ENCODE measurements around the gene TUBGCP3.
"Not testable (repeated sequence)": the region's sequence is repeated elsewhere in the genome, so short reads cannot be mapped to it uniquely, and the experiment has no call there.

The TUBGCP3 gene

DNA sequence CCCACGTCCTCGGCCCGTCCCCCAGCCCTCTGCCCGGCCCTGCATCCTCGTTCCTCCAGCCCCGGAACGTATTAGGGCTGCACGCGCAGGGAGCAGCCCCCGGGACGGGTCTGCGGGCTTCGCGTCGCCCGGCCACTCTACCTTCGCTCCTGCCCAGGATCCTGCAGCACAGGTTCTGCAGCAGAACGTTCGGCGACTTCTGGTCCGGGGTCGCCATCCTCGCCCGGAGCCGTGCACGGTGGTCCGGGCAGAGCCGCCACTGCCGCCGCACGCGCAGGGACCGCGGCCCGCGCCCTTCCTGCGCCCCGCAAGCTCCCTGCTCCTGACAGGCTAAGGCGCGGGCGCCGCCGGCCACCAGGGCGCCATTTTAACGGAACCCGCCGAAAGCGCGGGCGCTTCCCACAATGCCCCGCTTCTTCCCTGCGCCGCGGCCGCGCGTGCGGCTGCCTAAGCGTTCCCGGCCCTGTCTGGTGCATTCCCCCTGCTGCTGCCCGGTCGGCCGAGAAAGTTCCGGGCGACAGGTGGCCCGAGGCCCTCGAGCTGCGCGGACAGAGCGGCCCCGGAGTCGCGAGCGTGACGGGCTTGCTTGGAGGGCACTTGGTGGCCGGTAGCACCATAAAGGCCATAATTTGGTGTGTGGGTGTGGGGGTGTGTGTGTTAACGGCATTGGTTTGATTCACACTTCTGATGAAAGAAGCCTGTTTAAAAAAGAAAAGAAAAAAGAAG lies at the start of gene TUBGCP3:
Gene TUBGCP3 (minus strand): TSS at position 390 of the 726 bp plus-strand sequence. CDS start 173 bp downstream, at position 217.
- peak; percentile 64 for DNase-seq

- no peak for DNase-seq
These were observed 49.3 kb upstream of the TUBGCP3 start for GRCh38 chr13:112637017-112637801.

DNA sequence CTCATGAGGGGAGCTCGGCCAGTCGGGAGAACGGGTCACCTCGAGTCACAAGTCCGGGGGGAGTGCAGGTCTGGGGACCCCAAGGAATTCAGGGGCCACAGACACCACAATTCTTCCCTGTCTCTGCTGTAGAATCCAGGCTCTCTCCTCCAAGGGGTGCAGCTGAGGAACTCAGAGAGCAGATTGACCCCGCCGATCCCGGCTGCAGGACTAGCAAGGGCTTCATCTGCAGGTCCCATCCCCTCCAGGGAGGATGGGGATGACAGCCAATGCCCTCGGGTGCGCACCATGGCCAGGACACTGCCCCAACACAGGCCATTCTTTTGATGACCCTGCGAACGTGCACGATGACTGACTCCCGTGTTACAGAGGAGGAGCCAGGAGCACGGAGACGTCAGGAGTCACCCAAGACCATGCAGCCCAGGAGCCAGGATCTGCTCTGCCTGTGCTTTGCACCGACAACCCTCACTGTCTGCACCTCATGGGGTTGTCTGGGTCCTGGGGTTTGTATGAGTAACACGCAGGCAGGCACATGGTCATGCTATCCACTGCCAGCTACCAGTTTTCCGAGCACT lies 48.5 kb upstream of the TUBGCP3 start:
- no peak for DNase-seq

- no peak for DNase-seq
These were observed 47.4 kb upstream of the TUBGCP3 start for GRCh38 chr13:112635323-112635722.

DNA sequence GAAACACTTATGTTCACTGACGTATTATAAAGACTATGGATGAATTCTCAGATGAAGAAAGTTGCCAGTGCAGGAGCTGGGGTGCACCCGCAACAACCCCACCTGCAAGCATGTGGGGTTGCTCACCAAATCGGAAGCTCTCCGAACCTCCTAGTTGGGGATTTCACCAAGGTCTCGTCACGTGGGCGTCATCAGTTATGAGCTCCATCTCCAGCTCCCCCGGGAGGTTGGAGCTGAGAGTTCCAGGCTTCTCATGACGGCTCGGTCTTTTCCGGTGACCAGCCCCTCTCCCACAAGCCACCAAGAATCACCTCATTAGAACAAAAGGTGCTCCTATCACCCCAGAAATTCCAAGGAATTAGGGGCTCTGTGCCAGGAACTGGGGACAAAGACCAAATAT lies 46.1 kb upstream of the TUBGCP3 start:
- DNase-seq, result no peak

DNA sequence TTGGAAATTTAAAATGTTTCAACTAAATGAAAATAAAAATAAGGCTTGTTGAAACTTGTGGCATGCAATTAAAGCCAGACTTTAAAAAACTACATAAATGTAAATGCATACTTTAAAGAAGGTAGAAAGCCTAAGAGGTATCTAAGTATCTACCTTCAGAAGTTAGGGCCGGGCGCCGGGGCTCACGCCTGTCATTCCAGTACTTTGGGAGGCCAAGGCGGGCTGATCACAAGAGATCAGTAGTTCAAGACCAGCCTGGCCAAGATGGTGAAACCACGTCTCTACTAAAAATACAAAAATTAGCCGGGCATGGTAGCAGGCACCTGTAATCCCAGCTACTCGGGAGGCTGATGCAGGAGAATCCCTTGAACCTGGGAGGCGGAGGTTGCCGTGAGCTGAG lies 42.3 kb upstream of the TUBGCP3 start:
- DNase-seq, result not testable (repeated sequence)

DNA sequence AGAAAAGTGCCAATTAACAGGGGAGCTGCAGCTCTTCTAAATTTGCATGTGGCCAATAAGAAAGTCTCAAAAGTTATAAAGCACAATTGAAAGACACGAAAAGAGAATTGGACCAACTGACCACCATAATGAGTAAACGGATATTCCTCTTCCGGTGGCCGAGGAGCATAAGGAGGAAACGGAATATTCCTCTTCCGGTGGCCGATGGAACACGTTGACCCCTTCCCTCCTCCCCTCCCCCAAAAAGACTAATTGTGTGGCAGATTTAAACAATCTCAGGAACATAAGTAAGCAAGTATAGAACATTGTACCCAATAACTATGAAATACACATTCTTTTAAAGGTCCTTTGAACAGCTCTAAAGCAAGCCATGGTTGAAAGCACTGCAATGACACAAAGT lies 41.2 kb upstream of the TUBGCP3 start:
- DNase-seq, result no peak

DNA sequence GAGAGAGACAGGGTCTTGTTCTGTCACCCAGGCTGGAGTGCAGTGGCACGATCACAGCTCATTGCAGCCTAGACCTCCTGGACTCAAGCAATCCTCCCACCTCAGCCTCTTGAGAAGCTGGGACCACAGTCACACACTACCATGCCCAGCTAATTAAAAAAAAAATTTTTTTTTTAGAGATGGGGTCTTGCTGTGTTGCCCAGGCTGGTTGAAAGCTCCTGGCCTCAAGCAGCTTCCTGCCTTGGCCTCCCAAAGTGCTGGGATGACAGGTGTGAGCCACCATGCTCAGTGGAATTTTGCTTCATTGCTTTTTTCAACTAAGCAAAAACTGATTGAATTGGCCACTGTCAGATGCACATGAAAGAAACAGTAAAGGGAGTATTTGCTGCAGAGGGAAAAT lies 39.7 kb upstream of the TUBGCP3 start:
- not testable (repeated sequence) for DNase-seq

- DNase-seq, result no peak
These were observed 39.2 kb upstream of the TUBGCP3 start for GRCh38 chr13:112627161-112627560.

- DNase-seq, result no peak
These were observed 38.8 kb upstream of the TUBGCP3 start for GRCh38 chr13:112626761-112627160.

- DNase-seq, result no peak
These were observed 38.2 kb upstream of the TUBGCP3 start for GRCh38 chr13:112626124-112626523.

- no peak for DNase-seq
These were observed 37.7 kb upstream of the TUBGCP3 start for GRCh38 chr13:112625698-112626097.

DNA sequence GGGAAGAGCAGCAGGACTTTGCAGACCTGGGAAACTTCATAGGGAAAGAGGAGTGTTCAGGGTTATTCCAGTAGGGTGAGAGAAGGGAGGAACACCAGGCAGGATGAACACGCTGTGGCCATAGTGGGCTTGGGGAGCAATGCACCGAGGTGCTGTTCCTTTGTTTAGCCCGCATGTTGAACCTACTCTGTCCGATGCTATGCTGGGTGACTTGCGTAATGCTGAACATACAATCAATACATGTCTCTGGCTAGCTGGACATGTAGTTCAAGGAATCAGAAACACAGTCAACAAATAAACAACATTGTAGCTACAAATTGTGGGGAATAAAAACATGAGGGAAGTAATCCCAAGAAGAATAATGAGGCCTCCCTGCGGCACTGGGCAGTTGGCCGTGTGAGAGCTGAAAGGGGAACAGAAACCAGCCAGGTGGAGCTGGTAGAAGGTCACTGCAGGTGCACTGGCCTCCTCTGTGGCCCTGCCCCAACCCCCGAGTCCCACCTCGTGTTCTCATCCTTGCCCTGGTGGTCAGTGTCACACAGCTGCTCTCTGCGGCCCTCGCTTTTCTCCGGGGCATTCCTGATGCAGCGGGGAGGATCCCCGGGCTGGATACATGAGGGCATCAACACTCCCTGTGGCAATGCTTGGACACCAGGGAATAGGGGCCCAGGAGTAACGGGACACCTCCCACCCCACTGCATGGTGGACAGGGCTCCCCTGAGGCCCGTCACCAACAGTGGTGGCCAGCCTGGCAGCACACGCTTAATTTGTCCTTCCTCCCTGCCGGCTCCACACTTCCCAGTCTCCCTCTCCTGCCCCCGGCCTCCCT lies 36.9 kb upstream of the TUBGCP3 start:
- no peak for DNase-seq

DNA sequence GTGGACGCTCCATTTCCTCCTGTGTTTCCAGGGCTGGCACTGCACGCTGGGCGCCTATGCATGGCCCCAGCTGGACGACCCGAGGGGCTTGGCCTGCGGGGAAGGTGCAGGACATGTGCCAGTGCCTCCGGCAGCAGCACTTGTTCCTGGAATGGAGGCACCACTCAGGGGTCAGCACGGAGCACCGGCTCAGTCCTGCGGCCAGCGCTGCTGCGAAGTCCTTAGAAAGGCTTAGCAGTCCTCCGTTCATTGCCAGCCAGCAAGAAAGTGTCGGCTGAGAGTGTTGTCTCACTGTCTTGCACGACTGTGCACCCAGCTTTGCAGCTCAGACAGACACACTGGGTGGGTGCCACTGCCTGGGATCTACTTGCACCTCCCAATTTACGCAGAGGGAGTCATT lies 36.1 kb upstream of the TUBGCP3 start:
- DNase-seq, result no peak

DNA sequence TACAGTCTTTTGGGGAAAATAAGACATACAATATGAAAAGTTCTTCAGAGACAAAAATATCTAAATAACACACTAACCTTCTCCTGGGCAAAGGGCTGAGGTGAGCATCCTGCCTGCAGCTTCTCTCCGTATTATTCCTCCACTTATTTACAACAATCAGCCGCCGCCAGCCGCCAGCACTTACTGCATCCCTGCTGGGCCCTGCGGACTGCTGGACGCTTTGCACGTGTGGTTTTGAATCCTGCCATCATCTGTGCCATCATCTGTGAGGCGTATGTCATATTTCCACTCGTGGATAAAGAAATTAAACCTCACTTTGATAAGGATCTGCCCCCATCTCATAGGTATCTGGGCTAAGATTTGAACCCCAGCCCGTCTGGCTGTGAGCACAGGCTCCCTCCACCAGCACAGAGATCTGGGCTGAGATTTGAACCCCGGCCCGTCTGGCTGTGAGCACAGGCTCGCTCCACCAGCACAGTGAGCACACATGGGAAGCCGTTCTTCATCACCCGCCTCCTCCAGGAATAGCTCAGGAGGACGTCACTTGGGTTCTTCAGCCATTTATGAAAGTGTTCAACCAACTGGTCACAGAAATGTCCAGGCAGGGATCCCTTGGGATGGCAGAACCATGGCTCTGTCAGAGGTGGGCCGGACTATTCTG lies 35.2 kb upstream of the TUBGCP3 start:
- peak; percentile 23 for DNase-seq

GRCh38 chr13:112622375-112622774 lies 34.4 kb upstream of the TUBGCP3 start:
- no peak for DNase-seq

- peak; percentile 71 for DNase-seq
These were observed 32.0 kb upstream of the TUBGCP3 start for GRCh38 chr13:112619730-112620631.

GRCh38 chr13:112618501-112618900 lies 30.5 kb upstream of the TUBGCP3 start:
- DNase-seq, result no peak

DNA sequence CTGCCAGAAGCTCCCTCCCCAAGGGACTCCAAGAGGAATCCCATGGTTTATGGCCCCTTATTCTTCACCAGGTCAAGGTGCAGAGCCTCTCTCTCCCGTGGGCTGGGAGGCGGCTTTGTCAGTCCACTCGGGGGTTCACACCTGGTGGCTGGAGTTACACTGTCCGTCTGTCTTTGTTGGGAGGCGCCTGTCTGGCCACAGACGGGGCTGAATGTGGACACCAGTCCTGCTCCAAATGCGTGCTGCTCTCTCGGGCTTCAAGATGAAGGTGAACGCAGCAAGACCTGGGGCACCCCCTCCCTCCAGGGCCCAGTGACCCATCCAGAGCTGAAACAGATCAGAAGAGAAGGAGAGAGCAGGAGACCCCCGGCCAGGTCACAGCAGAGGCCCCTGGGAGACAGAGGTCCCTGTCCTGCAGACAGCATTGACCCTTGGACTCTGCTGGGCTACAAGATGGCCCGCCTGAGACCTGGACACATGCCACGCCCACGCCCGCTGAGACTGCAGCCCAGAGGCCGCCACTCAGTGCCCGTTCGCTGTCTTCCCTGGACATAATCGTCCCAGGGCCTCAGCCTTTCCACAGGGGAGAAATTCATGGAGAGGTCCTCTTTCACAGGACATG lies 29.9 kb upstream of the TUBGCP3 start:
- DNase-seq, result no peak

GRCh38 chr13:112616586-112617362 lies 28.8 kb upstream of the TUBGCP3 start:
- peak; percentile 15 for DNase-seq

Data from NCI-H748 treated with DMSO at 0.1 percent for 48 hours (cell line).